NAMALWA (cell line): Measurements from ENCODE around the gene GREB1L.

Source experiments
- DNase-seq: peaks from one replicate; pipeline ENCODE4 v3.0.0-alpha.2; 2015; ENCODE audit warnings: low spot score

Gene GREB1L

DNA sequence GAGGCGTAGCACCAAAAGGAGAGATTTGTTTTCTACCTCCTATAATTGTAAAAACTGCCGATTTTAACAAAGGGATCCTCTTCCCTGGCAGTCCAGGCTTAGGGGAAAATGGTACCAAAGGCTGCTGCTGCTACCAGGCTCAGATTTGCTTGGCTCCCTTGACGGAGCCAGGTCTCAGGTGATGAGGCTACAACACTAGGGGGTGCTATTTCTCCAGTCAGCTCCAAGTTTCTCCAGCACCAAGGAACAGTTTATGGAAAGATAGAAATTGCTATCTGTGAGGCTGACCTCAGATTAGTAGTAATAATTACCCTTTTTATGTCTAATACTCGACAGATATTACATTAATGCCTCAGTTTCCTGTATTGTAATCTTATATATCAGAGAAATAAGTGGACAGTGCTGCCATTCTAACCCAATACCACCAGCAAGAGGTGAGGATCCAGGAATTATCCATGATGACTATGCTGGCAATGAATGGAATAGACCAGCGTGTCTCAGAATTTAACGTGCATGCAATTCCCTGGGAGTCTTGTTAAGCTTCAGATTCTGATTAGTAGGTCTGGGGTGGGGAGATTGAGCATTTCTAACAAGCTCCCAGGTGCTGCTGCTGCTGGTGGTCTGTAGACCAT is 247.2 kb downstream of the GREB1L start:
- DNase-seq = peak; percentile 56

DNA sequence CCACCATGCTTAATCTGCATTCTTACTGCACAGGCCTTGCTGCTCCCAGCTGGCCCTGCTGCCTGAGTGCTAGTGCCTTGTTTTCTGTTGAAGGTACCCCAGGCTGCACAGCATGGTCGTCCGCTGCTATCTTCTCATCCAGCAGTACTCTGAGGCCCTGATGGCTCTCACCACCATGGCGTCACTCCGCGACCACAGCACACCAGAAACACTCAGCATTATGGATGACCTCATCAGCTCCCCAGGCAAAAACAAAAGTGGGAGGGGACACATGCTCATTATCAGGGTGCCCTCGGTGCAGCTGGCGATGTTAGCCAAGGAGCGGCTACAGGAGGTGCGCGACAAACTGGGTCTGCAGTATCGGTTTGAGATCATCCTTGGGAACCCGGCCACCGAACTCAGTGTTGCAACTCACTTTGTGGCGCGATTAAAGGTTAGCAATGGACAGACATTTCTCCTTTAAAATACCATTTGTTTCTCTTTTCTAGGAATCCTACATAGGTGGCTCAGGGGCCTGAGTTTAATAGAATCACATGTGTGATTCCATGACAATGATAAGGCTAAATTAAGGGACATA is 248.0 kb downstream of the GREB1L start:
- DNase-seq = no peak

DNA sequence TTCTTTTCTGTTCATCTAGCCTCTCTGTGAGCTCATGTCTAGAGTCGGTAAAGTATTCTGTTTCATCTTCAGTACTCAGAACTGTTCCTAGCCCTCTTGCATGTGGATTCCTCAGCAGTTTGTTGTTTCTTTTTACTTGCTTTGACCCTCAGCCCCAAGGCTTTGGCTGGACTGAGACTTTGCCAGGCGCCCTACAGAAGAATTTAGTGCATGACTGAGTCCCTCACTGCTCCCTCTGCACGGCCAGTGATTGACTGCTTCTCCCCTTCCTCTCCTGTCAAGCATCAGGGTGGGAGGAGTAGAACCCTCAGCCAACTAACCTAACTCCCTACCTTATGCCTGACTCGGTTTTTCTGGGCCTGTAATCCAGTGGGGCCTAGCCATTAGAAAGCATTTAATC is 248.7 kb downstream of the GREB1L start:
- DNase-seq = no peak

DNA sequence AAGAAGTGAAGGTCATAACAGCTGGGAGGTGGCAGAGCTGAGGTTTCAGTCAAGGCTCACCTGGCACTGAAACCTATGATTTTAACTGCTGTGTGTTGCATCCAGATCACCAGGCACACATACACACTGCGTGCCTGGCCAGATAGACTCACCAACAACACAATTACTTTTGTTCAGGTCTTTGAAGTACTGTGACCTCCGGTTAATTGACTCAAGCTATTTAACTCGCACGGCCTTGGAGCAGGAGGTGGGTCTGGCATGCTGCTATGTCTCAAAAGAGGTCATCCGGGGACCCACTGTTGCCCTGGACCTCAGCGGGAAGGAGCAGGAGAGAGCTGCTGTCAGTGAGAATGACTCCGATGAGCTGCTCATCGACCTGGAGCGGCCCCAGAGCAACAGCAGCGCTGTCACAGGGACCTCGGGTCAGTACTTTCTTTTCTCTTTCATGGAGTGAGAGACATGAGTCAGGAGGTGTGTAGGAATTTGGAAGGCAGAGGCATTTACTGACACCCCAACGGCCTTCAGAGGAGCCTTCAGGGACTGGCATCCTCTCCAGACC is 254.3 kb downstream of the GREB1L start:
- DNase-seq = no peak

DNA sequence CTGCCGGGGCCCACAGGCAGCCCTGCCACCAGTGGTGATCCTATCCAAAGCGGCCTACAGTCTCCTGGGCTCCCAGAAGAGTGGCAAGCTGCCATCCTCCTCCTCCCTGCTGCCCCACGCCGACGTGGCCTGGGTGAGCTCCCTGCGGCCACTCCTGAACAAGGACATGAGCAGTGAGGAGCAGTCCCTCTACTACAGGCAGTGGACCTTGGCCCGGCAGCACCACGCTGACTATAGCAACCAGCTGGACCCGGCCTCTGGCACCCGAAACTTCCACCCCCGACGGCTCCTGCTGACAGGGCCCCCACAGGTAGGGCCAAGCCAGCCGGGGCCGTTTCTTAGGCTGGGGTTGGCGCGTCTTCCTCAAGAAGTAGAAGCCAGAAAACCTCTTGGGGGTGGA is 258.0 kb downstream of the GREB1L start:
- no peak for DNase-seq

DNA sequence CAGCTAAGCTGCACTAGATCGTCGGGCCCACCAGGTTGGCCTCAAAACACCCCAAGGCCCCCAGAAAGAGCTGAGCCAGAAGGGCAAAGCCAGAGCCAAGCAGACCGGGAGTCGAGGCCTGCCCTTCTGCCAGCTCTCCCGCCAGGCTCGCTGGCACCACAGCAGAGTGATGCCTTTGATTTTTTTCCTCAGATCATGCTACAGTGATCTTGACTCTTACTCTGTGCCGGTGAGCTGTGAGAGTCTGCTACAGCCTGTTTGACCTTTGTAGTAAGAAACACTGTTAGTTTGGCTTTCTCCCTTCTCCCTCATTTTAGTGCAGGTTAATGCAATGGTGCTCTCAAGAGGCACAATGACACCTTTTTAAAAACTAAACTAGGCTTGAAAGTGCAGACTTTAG is 260.6 kb downstream of the GREB1L start:
- DNase-seq = no peak

DNA sequence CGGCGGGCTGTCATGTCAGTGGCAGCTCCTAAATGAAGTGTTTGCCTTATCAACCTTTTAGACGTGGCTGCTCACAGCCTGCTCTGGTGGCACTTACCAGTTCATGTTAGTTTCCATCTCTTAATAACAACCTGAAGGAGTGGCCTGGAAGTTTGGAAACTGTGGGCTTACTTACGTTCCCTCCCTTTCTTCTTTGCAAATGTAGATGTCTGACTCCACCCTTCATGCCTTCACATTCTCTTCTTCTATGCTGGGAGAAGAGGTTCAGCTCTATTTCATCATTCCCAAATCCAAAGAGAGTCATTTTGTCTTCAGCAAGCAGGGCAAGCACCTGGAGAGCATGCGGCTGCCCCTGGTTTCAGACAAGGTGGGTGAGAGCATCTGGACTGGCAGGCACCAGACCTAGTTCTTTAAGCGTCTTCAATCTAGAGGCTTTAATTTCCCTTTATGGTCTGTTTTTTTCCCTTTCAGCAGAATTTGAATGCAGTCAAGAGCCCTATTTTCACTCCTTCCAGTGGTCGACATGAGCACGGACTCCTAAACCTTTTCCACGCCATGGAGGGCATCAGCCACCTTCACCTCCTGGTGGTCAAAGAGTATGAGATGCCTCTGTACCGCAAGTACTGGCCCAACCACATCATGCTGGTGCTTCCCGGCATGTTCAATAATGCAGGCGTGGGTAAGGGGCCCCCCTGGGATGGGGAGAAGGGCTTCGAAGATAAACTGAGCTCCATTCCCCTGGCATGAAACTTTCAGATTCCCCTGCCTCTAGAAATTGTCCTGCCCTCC is 266.1 kb downstream of the GREB1L start:
- DNase-seq = no peak

DNA sequence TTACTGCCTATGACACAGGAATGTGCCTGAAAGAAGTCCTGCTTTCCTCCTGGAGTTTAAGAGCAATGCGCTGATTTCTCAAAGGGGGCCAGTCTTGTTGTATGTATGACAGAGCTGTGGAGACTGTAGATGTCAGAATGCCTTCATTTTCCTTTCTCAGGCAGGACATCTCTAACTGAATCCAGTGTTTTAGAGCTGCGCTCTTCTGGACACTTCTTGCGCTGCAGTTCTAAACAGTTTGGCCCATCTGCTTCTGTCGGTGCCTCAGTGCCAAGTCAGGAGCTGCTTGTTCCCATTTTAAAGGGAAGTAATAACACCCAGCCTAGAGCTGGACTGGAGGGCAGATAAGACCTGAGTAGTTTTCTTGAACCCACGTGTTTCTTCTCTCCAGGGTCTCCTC is 267.0 kb downstream of the GREB1L start:
- DNase-seq = peak; percentile 21

DNA sequence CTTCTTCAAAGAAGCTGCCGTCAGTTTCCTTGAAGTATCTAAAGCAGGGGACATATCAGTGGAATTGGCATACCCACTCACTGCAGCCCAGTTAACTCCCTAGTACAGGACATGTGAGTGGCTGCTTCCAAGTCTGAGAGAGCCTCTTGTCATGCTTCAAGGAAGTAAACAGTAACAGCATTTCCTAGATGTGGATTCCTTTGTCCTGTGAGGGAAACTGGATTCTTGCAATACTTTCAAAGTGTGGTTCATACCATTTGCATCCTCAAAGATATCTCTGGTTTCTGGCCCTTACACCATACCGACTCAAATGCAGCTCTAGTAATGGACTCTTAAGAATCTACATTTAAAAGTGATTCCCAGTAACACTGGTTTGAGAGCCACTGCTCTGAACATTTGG is 271.3 kb downstream of the GREB1L start:
- DNase-seq = no peak

DNA sequence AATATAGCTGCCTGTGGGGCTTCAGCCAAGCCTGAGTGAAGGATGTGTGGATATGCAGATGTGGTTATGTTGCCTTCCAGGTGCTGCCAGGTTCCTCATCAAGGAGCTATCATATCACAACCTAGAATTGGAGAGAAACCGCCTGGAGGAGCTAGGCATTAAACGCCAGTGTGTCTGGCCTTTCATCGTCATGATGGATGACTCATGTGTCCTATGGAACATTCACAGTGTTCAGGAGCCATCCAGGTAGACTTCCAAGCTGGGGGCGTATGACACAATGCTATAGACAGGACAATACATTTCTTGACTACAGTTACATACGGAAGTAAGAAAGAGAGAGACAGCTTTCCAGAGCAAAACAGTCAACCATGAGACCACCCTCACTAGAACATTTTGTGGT is 271.7 kb downstream of the GREB1L start:
- DNase-seq = no peak

DNA sequence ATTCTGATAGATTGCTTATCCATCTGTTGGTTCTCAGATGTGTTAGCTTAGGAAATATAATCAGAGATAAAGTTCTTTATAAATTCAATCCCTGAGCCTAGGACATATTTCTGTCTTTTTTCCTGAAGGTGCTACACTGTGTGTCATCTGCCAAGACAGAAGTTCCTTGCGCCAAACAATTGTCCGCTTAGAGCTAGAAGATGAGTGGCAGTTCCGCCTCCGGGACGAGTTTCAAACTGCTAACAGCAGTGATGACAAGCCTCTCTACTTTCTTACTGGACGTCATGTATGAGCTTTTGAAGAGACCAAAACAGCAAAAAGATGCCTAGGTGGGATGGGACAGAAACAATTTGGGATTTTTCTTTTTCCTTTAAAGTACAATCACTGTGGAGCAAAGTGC is 280.5 kb downstream of the GREB1L start:
- DNase-seq = no peak

DNA sequence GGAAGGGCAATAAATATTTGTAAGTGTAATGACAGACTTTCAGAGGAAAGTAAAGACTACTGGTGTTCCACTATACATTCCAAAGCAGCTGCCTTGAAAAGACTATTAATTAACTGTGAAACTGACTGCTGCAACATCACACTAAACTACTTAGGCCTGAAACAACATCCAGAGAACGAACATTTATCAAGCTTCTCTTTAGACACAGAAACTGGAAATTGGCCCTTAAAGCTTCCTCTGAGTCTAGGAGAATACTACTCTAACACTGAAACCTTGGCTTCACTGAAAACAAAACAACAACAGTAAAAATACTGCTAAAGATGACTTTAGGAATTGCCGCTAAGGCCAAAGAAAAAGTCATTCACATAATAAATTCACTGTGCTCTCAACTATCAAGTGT is 283.9 kb downstream of the GREB1L start:
- DNase-seq = no peak

DNA sequence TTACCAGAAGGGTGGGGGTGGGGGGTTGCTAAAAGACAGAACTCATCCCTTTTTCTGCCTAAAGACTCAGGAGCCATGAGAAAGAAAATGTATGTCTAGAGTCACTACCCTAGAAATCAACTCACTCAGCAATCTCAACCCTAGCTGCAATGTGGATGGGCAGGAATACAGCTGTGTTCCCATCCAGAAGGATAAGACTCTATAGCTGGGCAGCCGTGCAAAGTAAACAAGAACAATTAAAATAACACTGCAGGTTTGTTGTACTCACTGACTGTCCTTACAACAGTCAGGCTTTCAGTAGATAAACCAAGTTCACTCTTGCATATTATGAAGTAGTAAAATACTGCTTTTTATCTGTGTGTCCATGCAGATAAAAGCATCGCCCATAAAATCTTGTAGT is 284.4 kb downstream of the GREB1L start:
- no peak for DNase-seq

DNA sequence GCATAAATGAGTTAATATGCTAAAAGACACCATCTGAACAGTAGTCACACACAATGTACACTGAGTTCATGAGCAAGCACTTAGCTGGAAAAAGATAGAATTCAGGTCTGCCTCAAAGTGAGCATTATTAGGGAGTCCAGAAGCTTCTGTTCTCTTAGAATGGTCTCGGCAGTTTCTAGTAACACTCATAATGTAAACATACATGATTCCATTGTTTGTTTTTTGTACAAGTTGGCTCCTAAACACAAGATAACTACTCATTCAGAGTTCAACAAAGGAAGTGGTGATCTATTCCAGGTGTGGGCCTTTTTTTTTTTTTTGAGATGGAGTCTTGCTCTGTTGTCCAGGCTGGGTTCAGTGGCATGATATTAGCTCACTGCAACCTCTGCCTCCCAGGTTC is 292.3 kb downstream of the GREB1L start:
- DNase-seq = no peak

DNA sequence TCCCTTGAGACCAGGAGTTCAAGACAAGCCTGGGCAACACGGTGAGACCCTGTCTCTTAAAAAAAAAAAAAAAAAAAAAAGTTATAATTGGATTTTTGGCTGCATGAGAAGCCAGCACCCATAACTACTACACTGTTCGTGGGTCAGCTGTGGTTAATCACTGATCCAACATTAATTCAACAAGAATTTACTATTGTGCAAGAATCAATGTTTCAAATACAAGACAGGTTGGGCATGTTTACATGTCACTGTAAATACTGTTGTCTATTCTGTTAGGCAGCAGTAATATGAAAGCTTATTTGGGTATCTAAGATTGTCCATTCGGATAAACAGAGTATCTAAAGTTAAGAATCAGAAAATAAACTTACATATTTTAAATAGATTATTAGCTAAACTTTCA is 296.2 kb downstream of the GREB1L start:
- no peak for DNase-seq

DNA sequence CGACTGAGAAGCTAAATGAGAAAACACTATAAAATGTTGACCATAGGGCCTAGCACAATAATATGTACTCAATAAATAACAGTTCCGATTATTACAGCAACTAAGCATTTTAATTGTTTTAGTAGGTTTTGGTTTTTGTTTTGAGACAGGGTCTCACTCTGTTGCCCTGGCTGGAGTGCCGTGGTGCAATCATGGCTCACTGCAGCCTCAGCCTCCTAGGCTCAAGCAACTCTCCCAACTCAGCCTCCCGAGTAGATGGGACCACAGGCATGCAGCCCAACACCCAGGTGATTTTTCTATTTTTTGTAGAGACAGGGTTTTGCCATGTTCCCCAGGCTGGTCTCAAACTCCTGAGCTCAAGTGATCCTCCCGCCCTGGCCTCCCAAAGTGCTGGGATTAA is 304.4 kb downstream of the GREB1L start:
- DNase-seq = no peak

DNA sequence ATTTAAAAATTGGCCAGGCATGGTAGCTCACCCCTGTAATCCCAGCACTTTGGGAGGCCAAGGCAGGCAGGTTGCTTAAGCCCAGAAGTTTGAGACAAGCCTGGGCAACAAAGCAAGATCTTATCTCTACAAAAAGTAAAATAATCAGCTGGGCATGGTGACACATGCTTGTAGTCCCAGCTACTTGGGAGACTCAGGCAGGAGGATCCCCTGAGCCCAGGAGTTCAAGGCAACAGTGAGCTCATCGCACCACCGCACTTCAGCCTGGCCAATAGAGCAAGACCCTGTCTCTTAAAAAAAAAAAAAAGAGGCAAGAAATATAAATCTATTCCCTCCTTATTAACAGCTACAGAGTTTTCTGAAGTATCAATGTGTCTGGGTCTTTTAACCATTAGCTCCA is 306.6 kb downstream of the GREB1L start:
- no peak for DNase-seq

DNA sequence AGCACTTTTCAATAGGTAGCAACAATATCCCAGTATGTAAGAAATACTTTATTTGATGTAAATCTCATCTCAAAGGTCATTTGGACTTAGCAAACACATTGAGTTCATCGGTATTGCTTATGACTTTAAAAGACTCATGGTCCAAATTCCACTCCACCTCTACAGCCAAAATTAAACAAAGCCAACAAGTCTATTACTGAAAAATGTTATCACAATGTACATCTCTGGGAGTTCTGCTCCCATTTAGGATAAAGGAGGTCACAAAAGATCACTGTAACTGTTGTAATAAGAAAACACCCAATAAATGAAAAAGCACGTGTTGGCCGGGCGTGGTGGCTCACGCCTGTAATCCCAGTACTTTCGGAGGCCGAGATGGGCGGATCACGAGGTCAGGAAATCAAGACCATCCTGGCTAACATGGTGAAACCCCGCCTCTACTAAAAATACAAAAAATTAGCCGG is 308.5 kb downstream of the GREB1L start:
- DNase-seq = no peak

DNA sequence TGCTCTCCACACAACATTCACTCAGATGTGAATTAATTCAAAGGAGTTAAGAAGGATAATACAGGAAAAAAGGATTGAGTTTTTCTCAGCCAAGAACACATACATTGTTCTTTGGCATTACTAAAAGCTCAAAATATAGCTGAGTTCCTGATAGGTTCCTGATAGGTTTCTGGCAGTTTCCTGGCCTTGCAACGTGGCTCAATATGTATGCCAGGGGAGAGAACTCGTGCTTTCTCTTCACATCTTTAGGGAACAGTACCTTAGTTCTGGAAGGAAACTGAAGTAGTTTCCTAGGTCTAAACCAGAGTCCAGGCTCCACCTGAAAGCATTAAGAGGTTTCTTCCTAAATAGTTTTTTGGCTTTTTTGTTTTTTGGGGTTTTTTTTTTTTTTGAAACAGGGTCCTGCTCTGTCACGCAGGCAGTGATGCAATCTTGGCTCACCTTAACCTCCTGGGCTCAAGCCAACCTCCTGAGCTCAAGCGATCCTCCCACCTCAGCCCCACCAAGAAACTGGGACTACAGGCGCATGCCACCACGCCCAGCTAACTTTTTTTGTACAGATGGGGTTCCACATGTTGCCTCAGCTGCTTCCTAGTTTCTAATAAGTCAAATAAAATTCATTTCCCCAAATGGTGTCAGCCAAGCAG is 315.7 kb downstream of the GREB1L start:
- DNase-seq = no peak

DNA sequence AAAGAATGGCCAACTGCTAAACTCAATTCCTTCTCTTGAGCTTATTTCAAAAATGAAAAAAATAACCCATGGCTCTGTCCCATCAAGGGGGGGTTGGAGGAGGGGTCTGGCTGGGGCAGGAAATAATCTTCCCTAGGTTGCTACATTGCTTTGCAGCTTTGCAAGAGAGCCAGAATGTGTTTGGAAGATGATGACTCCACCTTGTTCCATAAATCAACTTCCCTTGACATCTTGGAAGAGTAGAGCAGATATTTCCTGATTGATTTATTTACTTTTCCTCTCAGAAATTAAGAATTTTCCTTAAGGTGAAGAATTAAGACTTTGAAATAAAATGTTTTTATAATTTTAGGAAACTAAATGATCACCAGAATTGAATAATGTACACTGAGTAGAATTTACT is 317.2 kb downstream of the GREB1L start:
- DNase-seq = no peak

DNA sequence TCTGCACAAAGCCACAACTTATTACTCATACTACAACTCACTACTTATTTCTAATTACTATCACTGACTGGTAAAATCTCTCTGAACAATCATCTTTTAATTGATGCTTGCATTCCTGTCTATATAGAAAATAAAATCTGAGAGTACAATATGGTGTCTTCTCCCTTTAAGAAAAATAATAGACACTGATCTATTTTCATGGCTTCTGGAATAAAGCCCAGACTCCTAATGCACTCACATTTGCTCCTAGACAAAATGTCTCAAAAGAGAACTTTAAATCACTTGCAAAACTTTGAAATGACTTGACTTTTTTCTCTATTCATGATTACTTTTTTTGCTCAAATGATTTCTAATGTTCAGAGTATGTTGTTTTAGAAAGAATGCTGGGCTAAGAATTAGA is 329.7 kb downstream of the GREB1L start:
- DNase-seq = no peak
